ENCODE measurements around the gene DACH1.

DACH1 gene

GRCh38 chr13:71587193-71587592 is 279.8 kb downstream of the DACH1 start:
- DNase-seq (ENCODE audit: low read depth in 2 of 2), result no peak

GRCh38 chr13:71583581-71583980 is 283.4 kb downstream of the DACH1 start:
- no peak for DNase-seq (ENCODE audit: low read depth in 2 of 2)

- DNase-seq (ENCODE audit: low read depth in 2 of 2), result no peak
Measured at GRCh38 chr13:71580614-71581013, 286.4 kb downstream of the DACH1 start.

GRCh38 chr13:71578048-71578447 is 289.0 kb downstream of the DACH1 start:
- DNase-seq (ENCODE audit: low read depth in 2 of 2), result no peak

- DNase-seq (ENCODE audit: low read depth in 2 of 2), result no peak
Measured at GRCh38 chr13:71577127-71577526, 289.9 kb downstream of the DACH1 start.

- no peak for DNase-seq (ENCODE audit: low read depth in 2 of 2)
Measured at GRCh38 chr13:71576571-71576970, 290.4 kb downstream of the DACH1 start.

GRCh38 chr13:71546881-71547280 is 320.1 kb downstream of the DACH1 start:
- DNase-seq (ENCODE audit: low read depth in 2 of 2), result no peak

GRCh38 chr13:71540098-71540497 is 326.9 kb downstream of the DACH1 start:
- DNase-seq (ENCODE audit: low read depth in 2 of 2), result no peak

- no peak for DNase-seq (ENCODE audit: low read depth in 2 of 2)
Measured at GRCh38 chr13:71536201-71536600, 330.8 kb downstream of the DACH1 start.

GRCh38 chr13:71524613-71525304 is 342.2 kb downstream of the DACH1 start:
- DNase-seq (ENCODE audit: low read depth in 2 of 2), result peak in 1 of 2 experiments; percentile 3

- no peak for DNase-seq (ENCODE audit: low read depth in 2 of 2)
Measured at GRCh38 chr13:71524245-71524612, 342.8 kb downstream of the DACH1 start.

GRCh38 chr13:71522941-71523526 is 344.0 kb downstream of the DACH1 start:
- no peak for DNase-seq (ENCODE audit: low read depth in 2 of 2)

GRCh38 chr13:71517004-71517403 is 350.0 kb downstream of the DACH1 start:
- DNase-seq (ENCODE audit: low read depth in 2 of 2), result no peak

GRCh38 chr13:71516521-71516920 is 350.5 kb downstream of the DACH1 start:
- DNase-seq (ENCODE audit: low read depth in 2 of 2), result no peak

- DNase-seq (ENCODE audit: low read depth in 2 of 2), result no peak
Measured at GRCh38 chr13:71515744-71516038, 351.3 kb downstream of the DACH1 start.

GRCh38 chr13:71514900-71515743 is 351.9 kb downstream of the DACH1 start:
- no peak for DNase-seq (ENCODE audit: low read depth in 2 of 2)

GRCh38 chr13:71513411-71514033 is 353.5 kb downstream of the DACH1 start:
- no peak for DNase-seq (ENCODE audit: low read depth in 2 of 2)

GRCh38 chr13:71503781-71504180 is 363.2 kb downstream of the DACH1 start:
- no peak for DNase-seq (ENCODE audit: low read depth in 2 of 2)

- no peak for DNase-seq (ENCODE audit: low read depth in 2 of 2)
Measured at GRCh38 chr13:71499944-71500514, 367.0 kb downstream of the DACH1 start.

GRCh38 chr13:71499235-71499634 is 367.8 kb downstream of the DACH1 start:
- DNase-seq (ENCODE audit: low read depth in 2 of 2), result no peak

GRCh38 chr13:71493189-71493588 is 373.8 kb downstream of the DACH1 start:
- no peak for DNase-seq (ENCODE audit: low read depth in 2 of 2)

- no peak for DNase-seq (ENCODE audit: low read depth in 2 of 2)
Measured at GRCh38 chr13:71492346-71492871, 374.6 kb downstream of the DACH1 start.

All from fibroblast of skin of left biceps (primary cell).